GM11168 (cell line): ENCODE data around the gene MKRN2OS.

ENCODE experiments used
- in situ Hi-C: fragments of 300-500 bp; cut with MboI; formaldehyde crosslinking; loops from one replicate; pipeline ENCODE4 v1.12.0; 2022; ENCODE audit warnings: low sequenced_read_pairs; ENCODE audit not compliant: unreplicated experiment

MKRN2OS gene

DNA sequence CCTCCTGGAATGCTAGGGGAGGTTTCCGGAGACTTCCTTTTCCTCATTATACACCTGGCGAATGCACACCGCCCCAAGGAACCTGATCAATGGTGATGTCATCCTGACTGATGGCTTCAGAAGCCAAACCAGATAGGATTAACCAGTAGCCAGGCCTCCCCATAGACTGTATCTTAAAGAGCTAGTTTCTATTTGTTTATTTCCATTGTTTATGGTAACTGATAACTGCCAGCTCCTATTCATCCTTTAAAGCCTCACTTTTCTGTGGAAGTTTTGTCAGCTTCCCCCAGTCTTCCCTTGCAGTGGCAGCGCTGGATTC lies at the start of gene MKRN2OS:
TSS of gene MKRN2OS (minus strand) at position 27 of the 319 bp plus-strand sequence. CDS start 35 bp downstream, outside the sequence.
- in situ Hi-C loops: no loop called here

- in situ Hi-C loops: no loop called here
Measured at GRCh38 chr3:12593473-12593872, 48.2 kb upstream of the MKRN2OS start.

- in situ Hi-C loops: no loop called here
Measured at GRCh38 chr3:12591997-12592715, 46.9 kb upstream of the MKRN2OS start.

DNA sequence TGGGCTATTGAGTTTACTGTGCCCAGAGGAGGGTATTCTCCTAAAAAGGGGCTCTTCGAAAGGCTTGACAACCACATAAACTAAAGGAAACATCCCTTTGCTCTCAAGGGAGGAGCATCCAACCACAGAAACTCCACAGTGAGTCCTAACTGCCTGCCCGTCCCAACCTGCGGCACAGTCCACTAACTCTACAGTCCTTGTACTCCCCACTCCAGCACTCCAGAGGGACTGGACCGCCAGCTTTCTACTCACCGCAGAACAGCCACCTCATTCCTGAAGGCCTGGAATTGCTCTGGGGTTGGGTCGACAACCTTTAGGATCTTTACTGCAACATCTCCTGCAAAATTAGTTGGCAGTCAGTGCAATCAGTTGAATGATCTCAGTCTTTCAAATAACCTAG lies 46.2 kb upstream of the MKRN2OS start:
- in situ Hi-C loops: no loop called here

GRCh38 chr3:12590096-12590495 lies 44.8 kb upstream of the MKRN2OS start:
- in situ Hi-C loops: no loop called here

- in situ Hi-C loops: no loop called here
Measured at GRCh38 chr3:12588039-12589009, 43.0 kb upstream of the MKRN2OS start.

DNA sequence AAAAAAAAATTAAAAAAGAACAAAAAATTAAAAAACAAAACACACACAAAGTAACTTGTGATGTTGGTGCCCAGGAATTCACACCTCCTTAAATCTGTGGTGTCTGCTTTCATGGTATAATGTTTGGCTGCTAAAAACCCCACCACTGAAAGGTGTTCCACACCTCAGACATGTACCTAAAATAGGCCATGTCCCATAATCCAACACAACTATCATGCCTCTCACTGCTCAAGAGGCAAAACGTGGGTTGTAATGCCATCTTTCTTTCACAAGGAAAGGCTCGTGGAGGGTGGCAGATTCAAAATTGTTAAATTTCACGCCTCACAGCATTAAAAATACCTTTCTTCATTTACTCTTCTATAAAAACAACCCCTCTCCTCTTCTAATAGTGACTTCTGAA lies 41.1 kb upstream of the MKRN2OS start:
- in situ Hi-C loops: no loop called here

- in situ Hi-C loops: no loop called here
Measured at GRCh38 chr3:12585970-12586369, 40.7 kb upstream of the MKRN2OS start.

- in situ Hi-C loops: no loop called here
Measured at GRCh38 chr3:12585181-12585580, 39.9 kb upstream of the MKRN2OS start.

- in situ Hi-C loops: no loop called here
Measured at GRCh38 chr3:12584083-12584482, 38.8 kb upstream of the MKRN2OS start.

- in situ Hi-C loops: no loop called here
Measured at GRCh38 chr3:12583280-12583679, 38.0 kb upstream of the MKRN2OS start.

- in situ Hi-C loops: no loop called here
Measured at GRCh38 chr3:12582730-12583129, 37.4 kb upstream of the MKRN2OS start.

- in situ Hi-C loops: no loop called here
Measured at GRCh38 chr3:12579905-12580304, 34.6 kb upstream of the MKRN2OS start.

DNA sequence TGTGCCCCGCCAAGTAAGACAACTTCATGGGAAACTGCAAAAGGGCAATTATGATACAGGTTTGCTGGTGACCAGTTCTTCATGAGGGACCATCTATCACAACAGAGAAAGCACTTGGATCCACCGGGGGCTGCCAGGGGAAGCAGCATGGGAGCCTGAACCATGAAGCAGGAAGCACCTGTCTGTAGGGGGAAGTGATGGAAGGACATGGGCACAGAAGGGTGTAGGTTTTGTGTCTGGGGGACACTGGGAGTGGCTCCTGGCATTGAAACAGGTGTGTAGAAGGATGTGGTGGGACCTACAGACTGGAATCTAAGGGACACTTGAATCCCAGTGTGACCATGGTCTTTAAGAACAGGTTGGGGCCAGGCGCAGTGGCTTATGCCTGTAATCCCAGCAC lies 34.2 kb upstream of the MKRN2OS start:
- in situ Hi-C loops: no loop called here

- in situ Hi-C loops: no loop called here
Measured at GRCh38 chr3:12578742-12579141, 33.4 kb upstream of the MKRN2OS start.

DNA sequence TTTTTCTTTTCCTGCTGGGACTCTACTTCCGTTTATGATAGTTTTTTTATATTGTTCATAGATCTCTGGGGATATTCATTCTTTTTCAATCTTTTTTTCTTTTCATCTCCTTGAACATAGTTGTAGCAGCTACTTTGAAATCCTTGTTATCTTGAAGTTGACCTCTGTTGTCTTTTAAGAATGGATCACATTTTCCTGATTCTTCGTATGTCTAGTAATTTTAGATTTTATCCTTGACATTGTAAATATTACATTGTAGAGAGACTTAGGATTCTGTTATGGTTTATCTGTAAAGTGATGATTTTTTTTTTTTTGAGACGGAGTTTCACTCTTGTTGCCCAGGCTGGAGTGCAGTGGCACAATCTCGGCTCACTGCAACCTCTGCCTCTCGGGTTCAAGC lies 32.1 kb upstream of the MKRN2OS start:
- in situ Hi-C loops: no loop called here

- in situ Hi-C loops: no loop called here
Measured at GRCh38 chr3:12574661-12575060, 29.4 kb upstream of the MKRN2OS start.

- in situ Hi-C loops: no loop called here
Measured at GRCh38 chr3:12574131-12574530, 28.8 kb upstream of the MKRN2OS start.

GRCh38 chr3:12571986-12572385 lies 26.7 kb upstream of the MKRN2OS start:
- in situ Hi-C loops: no loop called here

DNA sequence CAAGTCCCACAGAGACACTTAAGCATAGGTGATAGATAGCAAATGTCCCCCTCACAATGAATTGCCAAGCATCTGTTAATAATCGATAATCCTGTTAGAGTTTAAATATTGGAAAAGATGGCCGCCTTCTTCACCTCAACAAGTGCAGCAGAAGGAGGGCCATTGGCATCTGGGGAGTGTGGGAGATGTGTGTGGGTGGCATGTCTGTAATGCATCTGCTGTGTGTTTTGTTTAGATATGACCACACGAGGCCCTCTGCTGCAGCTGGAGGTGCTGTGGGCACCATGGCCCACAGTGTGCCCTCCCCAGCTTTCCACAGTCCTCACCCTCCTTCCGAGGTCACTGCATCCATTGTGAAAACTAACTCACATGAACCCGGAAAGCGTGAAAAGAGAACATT lies 24.5 kb upstream of the MKRN2OS start:
- in situ Hi-C loops: no loop called here

DNA sequence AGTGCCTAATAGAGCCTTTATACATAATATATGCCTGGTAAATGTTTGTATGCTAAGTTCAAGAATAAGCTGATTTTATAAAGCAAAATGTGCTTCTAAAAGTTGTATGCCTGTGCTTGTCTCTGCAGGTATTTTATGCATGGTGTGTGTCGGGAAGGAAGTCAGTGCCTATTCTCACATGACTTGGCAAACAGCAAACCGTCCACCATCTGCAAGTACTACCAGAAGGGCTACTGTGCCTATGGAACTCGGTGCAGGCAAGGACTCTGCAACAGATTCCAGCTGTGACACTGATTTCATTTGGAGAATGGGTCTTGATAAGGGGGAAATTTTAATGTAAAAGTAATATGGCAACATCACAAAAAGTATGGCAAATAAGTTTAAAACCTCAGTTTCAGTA lies 23.4 kb upstream of the MKRN2OS start:
- in situ Hi-C loops: no loop called here
